Mesenchymal stem cell (in vitro differentiated cells and primary cell): ENCODE results near the gene DENND4A.

ENCODE experiments used
- DNase-seq: peaks from one replicate; pipeline ENCODE4 v3.0.0-alpha.2; 2013
- H2AFZ ChIP-seq: one replicate; pipeline ENCODE4 v1.6.1; 2013; ENCODE audit warnings: low read depth, mild to moderate bottlenecking, control low read depth, inconsistent platforms, low read length, moderate library complexity
- H2AK5ac ChIP-seq: 2 replicates; pipeline ENCODE4 v1.6.1; 2013; ENCODE audit warnings: low read length, moderate library complexity, mild to moderate bottlenecking, inconsistent platforms; ENCODE audit not compliant: severe bottlenecking
- H2BK120ac ChIP-seq: one replicate; pipeline ENCODE4 v1.6.1; 2013; ENCODE audit warnings: low read depth, mild to moderate bottlenecking, inconsistent platforms, low read length, moderate library complexity
- H2BK12ac ChIP-seq, 2 experiments: one replicate each; pipeline ENCODE4 v1.6.1; 2013; ENCODE audit warnings: inconsistent platforms in 2 of 2, low read length in 2 of 2, mild to moderate bottlenecking in 2 of 2, moderate library complexity in 2 of 2, control low read depth in 1 of 2
- H2BK15ac ChIP-seq: one replicate; pipeline ENCODE4 v1.6.1; 2013; ENCODE audit warnings: mild to moderate bottlenecking, low read depth, inconsistent platforms; ENCODE audit not compliant: poor library complexity, severe bottlenecking
- H2BK5ac ChIP-seq: 2 replicates; pipeline ENCODE4 v1.6.1; 2013; ENCODE audit warnings: low read depth, mild to moderate bottlenecking, low read length, control low read depth, inconsistent platforms; ENCODE audit not compliant: poor library complexity, severe bottlenecking
- H3K14ac ChIP-seq, 2 experiments: one replicate each; pipeline ENCODE4 v1.6.1; 2013; ENCODE audit warnings: inconsistent platforms in 2 of 2, low read length in 2 of 2, control low read depth in 1 of 2, mild to moderate bottlenecking in 1 of 2, moderate library complexity in 1 of 2
- H3K18ac ChIP-seq, 2 experiments: one replicate each; pipeline ENCODE4 v1.6.1; 2013; ENCODE audit warnings: inconsistent platforms in 2 of 2, low read length in 2 of 2, control low read depth in 1 of 2, low read depth in 1 of 2, mild to moderate bottlenecking in 1 of 2
- H3K23ac ChIP-seq, 2 experiments: one replicate each; pipeline ENCODE4 v1.6.1; 2013; ENCODE audit warnings: inconsistent platforms in 2 of 2, low read length in 2 of 2, mild to moderate bottlenecking in 2 of 2, moderate library complexity in 2 of 2, control low read depth in 1 of 2
- H3K27ac ChIP-seq: 2 replicates; pipeline ENCODE4 v1.5.1; 2013; ENCODE audit warnings: mild to moderate bottlenecking, moderate library complexity, low read length, control low read depth, inconsistent platforms; ENCODE audit not compliant: poor library complexity, severe bottlenecking
- H3K27me3 ChIP-seq, 2 experiments: 2 replicates each; pipeline versions ENCODE4 v1.6.1 to v1.7.0; 2013; ENCODE audit warnings: low read length in 2 of 2, mild to moderate bottlenecking in 2 of 2, moderate library complexity in 2 of 2, control low read depth in 1 of 2, inconsistent platforms in 1 of 2; ENCODE audit not compliant: control insufficient read depth in 1 of 2, insufficient read depth in 1 of 2
- H3K36me3 ChIP-seq, 2 experiments: 2 replicates each; pipeline versions ENCODE4 v1.6.1 to v1.7.0; 2013; ENCODE audit warnings: low read length in 2 of 2, control low read depth in 1 of 2, inconsistent platforms in 1 of 2, low read depth in 1 of 2, mild to moderate bottlenecking in 1 of 2; ENCODE audit not compliant: insufficient read depth in 2 of 2, control insufficient read depth in 1 of 2
- H3K4ac ChIP-seq, 2 experiments: one replicate each; pipeline ENCODE4 v1.6.1; 2013; ENCODE audit warnings: inconsistent platforms in 2 of 2, low read length in 2 of 2, mild to moderate bottlenecking in 2 of 2, moderate library complexity in 2 of 2, control low read depth in 1 of 2, low read depth in 1 of 2
- H3K4me1 ChIP-seq: 2 replicates; pipeline ENCODE4 v1.6.1; 2013; ENCODE audit warnings: low read depth, low read length, control low read depth; ENCODE audit not compliant: control insufficient read depth, insufficient read depth
- H3K4me2 ChIP-seq: 2 replicates; pipeline ENCODE4 v1.6.1; 2013; ENCODE audit warnings: low read length, mild to moderate bottlenecking, inconsistent platforms; ENCODE audit not compliant: poor library complexity, severe bottlenecking
- H3K4me3 ChIP-seq, 2 experiments: 2 replicates each; pipeline versions ENCODE4 v1.5.1 to v1.7.0; 2013; ENCODE audit warnings: low read length in 2 of 2, mild to moderate bottlenecking in 2 of 2, control low read depth in 1 of 2, low read depth in 1 of 2; ENCODE audit not compliant: insufficient read depth in 1 of 2
- H3K79me1 ChIP-seq: replicated peaks from 2 replicates; pipeline ENCODE4 v1.6.1; 2013; ENCODE audit warnings: mild to moderate bottlenecking, control low read depth, low read length, inconsistent platforms; ENCODE audit not compliant: poor library complexity, severe bottlenecking
- H3K9ac ChIP-seq: 2 replicates; pipeline ENCODE4 v1.7.0; 2013; ENCODE audit warnings: mild to moderate bottlenecking, low read length, moderate library complexity
- H3K9me3 ChIP-seq: 2 replicates; pipeline ENCODE4 v1.7.0; 2013; ENCODE audit warnings: mild to moderate bottlenecking, low read length; ENCODE audit not compliant: control insufficient read depth
- H4K8ac ChIP-seq: one replicate; pipeline ENCODE4 v1.6.1; 2013; ENCODE audit warnings: inconsistent platforms, mild to moderate bottlenecking, low read length, moderate library complexity
- H4K91ac ChIP-seq: one replicate; pipeline ENCODE4 v1.6.1; 2013; ENCODE audit warnings: mild to moderate bottlenecking, low read length, inconsistent platforms
- WGBS: methylation state at CpG from one replicate; pipeline ENCODE4 v1.1.7; 2013; ENCODE audit warnings: mixed read lengths; 5-methylcytosine and 5-hydroxymethylcytosine counted together

Gene DENND4A

GRCh38 chr15:65722191-65722590, 69.9 kb downstream of the DENND4A start:
- no peaks in the 10 kb centered on the region for H3K9me3 ChIP-seq
- no peak overlapping the region for H2BK5ac ChIP-seq
- H2AK5ac ChIP-seq = no peak overlapping the region
- no peak overlapping the region for H3K18ac ChIP-seq
- no peak overlapping the region for H3K4me3 ChIP-seq
- no peak overlapping the region for H2BK15ac ChIP-seq
- no peak overlapping the region for H3K4me2 ChIP-seq
- H4K8ac ChIP-seq = no peak overlapping the region
- H2BK120ac ChIP-seq = no peak overlapping the region
- H3K9ac ChIP-seq = no peak overlapping the region
- WGBS = 97% methylated on average over 3 of the region's 5 CpGs
- no peak overlapping the region for H3K23ac ChIP-seq
- H3K4ac ChIP-seq = no peak overlapping the region
- H3K36me3 ChIP-seq = peaks cover 0 to 46% of the 10 kb centered on the region in 2 experiments
- H4K91ac ChIP-seq = no peak overlapping the region
- no peaks in the 10 kb centered on the region for H3K27me3 ChIP-seq
- H2BK12ac ChIP-seq = no peak overlapping the region
- H2AFZ ChIP-seq = no peak overlapping the region
- DNase-seq = no peak
- no peaks in the 10 kb centered on the region for H3K4me1 ChIP-seq
- no peak overlapping the region for H3K14ac ChIP-seq
- H3K79me1 ChIP-seq = no peaks in the 10 kb centered on the region
- no peak overlapping the region for H3K27ac ChIP-seq

- H3K36me3 ChIP-seq = peaks cover 0 to 28% of the 10 kb centered on the region in 2 experiments
- no peaks in the 10 kb centered on the region for H3K9me3 ChIP-seq
- no peak overlapping the region for H3K4me3 ChIP-seq
- H3K23ac ChIP-seq = no peak overlapping the region
- no peak overlapping the region for H2BK120ac ChIP-seq
- no peak overlapping the region for H3K27ac ChIP-seq
- H2BK5ac ChIP-seq = no peak overlapping the region
- no peak overlapping the region for H2AK5ac ChIP-seq
- no peaks in the 10 kb centered on the region for H3K27me3 ChIP-seq
- no peaks in the 10 kb centered on the region for H3K79me1 ChIP-seq
- no peak overlapping the region for H2AFZ ChIP-seq
- H3K9ac ChIP-seq = no peak overlapping the region
- H3K14ac ChIP-seq = no peak overlapping the region
- no peak overlapping the region for H3K4ac ChIP-seq
- no peak overlapping the region for H3K4me2 ChIP-seq
- WGBS = no CpG with 5 or more reads among the region's 2 CpGs
- H3K4me1 ChIP-seq = no peaks in the 10 kb centered on the region
- no peak overlapping the region for H4K8ac ChIP-seq
- H3K18ac ChIP-seq = no peak overlapping the region
- no peak overlapping the region for H4K91ac ChIP-seq
- no peak overlapping the region for H2BK15ac ChIP-seq
- no peak overlapping the region for H2BK12ac ChIP-seq
- DNase-seq = no peak
Observed at GRCh38 chr15:65712415-65712814, 79.7 kb downstream of the DENND4A start.

GRCh38 chr15:65695081-65695480, 97.0 kb downstream of the DENND4A start:
- H3K27me3 ChIP-seq = no peaks in the 10 kb centered on the region
- no peak overlapping the region for H3K4me3 ChIP-seq
- no peak overlapping the region for H3K9ac ChIP-seq
- H3K18ac ChIP-seq = no peak overlapping the region
- no peak overlapping the region for H2BK12ac ChIP-seq
- no peak overlapping the region for H2AK5ac ChIP-seq
- H3K4me2 ChIP-seq = no peak overlapping the region
- no peak overlapping the region for H3K27ac ChIP-seq
- no peak overlapping the region for H3K4ac ChIP-seq
- no peaks in the 10 kb centered on the region for H3K79me1 ChIP-seq
- no peak overlapping the region for H2BK15ac ChIP-seq
- no peaks in the 10 kb centered on the region for H3K9me3 ChIP-seq
- no peak overlapping the region for H3K14ac ChIP-seq
- H2BK120ac ChIP-seq = no peak overlapping the region
- peak; percentile 30 for DNase-seq
- no peaks in the 10 kb centered on the region for H3K4me1 ChIP-seq
- no peak overlapping the region for H3K23ac ChIP-seq
- H4K8ac ChIP-seq = no peak overlapping the region
- no peak overlapping the region for H2AFZ ChIP-seq
- H3K36me3 ChIP-seq = peaks cover 0 to 39% of the 10 kb centered on the region in 2 experiments
- H4K91ac ChIP-seq = no peak overlapping the region
- H2BK5ac ChIP-seq = no peak overlapping the region
- WGBS = 88% methylated on average over 1 of the region's 2 CpGs

- Histone ChIP-seq H2BK12ac (no peak overlapping the region), H3K36me3 (peaks cover 0 to 48% of the 10 kb centered on the region in 2 experiments), H3K4me3 (no peak overlapping the region), H4K8ac (no peak overlapping the region), H2BK5ac (no peak overlapping the region), H3K9ac (no peak overlapping the region), H4K91ac (no peak overlapping the region), H3K27ac (no peak overlapping the region), H2BK15ac (no peak overlapping the region), H3K4me2 (no peak overlapping the region), H2BK120ac (no peak overlapping the region), H3K23ac (no peak overlapping the region), H3K4me1 (no peaks in the 10 kb centered on the region), H3K18ac (no peak overlapping the region), H2AFZ (no peak overlapping the region), H3K27me3 (no peaks in the 10 kb centered on the region), H3K14ac (no peak overlapping the region), H2AK5ac (no peak overlapping the region), H3K9me3 (no peaks in the 10 kb centered on the region), H3K79me1 (no peaks in the 10 kb centered on the region), H3K4ac (no peak overlapping the region)
- 94% methylated on average over 4 of the region's 4 CpGs for WGBS
- DNase-seq = no peak
Observed at GRCh38 chr15:65690778-65691177, 101.3 kb downstream of the DENND4A start.
